ENCODE measurements around the gene APOC3.

DNA sequence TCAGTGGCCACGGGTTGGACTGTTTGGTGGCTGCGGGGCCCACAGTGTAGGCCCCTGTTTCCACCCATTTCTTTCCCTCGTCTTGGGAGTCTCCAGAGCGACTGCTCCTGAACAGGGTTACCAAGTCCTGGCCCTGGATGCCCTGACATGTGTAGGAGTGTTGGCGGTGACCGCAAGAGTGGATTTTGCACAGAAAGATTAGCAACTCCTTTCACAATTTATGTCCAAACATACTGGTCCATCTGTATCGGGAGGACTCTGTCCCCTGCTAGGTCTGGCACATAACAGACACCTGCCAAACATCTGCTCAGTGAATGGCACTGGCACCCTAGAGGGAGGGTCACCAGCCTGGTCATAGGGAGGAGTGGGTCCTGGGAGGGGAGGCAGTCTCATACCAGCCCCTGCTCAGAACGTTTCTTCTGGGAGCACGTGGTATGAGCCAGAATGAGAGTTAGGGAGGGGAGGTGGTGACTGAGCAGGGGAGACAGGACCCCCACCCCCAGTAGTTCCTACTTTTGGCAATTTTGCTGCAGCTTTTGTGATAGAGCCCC lies 11.1 kb downstream of the APOC3 start:
- TF ChIP-seq, protein P1, sequence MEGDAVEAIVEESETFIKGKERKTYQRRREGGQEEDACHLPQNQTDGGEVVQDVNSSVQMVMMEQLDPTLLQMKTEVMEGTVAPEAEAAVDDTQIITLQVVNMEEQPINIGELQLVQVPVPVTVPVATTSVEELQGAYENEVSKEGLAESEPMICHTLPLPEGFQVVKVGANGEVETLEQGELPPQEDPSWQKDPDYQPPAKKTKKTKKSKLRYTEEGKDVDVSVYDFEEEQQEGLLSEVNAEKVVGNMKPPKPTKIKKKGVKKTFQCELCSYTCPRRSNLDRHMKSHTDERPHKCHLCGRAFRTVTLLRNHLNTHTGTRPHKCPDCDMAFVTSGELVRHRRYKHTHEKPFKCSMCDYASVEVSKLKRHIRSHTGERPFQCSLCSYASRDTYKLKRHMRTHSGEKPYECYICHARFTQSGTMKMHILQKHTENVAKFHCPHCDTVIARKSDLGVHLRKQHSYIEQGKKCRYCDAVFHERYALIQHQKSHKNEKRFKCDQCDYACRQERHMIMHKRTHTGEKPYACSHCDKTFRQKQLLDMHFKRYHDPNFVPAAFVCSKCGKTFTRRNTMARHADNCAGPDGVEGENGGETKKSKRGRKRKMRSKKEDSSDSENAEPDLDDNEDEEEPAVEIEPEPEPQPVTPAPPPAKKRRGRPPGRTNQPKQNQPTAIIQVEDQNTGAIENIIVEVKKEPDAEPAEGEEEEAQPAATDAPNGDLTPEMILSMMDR (IDR thresholded peaks at IDR 0.05): no peak
- no peak for TF ChIP-seq POLR2A (IDR thresholded peaks at IDR 0.05)

Data from gastroesophageal sphincter (tissue), 3 donors.